ENCODE data around the gene SHANK3. TPM values are rescaled to one million over a fixed set of nuclear protein-coding genes. Genes with fewer than 3 reads are reported as not detected.

SHANK3 gene
- total and polyA plus RNA-seq, 7 donors = 4.2 to 16.3 (median 9.3) TPM

DNA sequence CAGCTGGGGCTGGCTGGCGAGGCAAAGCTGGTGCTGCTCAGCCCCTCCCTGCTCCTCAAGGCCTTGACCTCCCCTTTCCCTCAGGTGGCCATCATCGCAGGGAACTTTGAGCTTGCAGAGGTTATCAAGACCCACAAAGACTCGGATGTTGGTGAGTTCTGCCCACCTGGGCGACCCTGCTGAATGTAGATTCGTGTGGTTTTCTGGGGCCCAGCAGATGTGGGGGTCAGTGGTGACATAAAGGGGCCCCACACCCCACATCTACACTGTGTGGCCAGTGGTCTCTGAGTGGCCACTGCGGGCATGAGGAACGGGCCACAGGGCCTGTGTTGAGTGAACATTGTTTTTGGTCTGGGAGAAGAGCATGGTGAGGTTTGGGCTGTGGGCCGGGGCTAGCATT is 11.9 kb downstream of the SHANK3 start:
- no peak overlapping the region for H3K27ac ChIP-seq
- WGBS, 3 donors = 72 to 87% (median 72%) methylated on average over 7 to 8 of the region's 8 CpGs
- no peak for TF ChIP-seq CTCF (IDR thresholded peaks at IDR 0.05)
- H3K9me3 ChIP-seq = no peaks in the 10 kb centered on the region
- DNase-seq = no peak
- no peaks in the 10 kb centered on the region for H3K4me1 ChIP-seq
- H3K4me3 ChIP-seq = no peak overlapping the region
- intact Hi-C loops (cut with DNase I) = no loop called here
- ATAC-seq = no peak
- no peaks in the 10 kb centered on the region for H3K36me3 ChIP-seq (ENCODE audit: insufficient read depth in 1 of 2, low read depth in 1 of 2)
- peaks cover 0 to 12% (median 0%) of the 10 kb centered on the region in 3 donors for H3K27me3 ChIP-seq (ENCODE audit: insufficient read depth in 3 of 3, low read length in 2 of 3)

- Histone ChIP-seq H3K27me3 (ENCODE audit: insufficient read depth in 3 of 3, low read length in 2 of 3) (peaks cover 0 to 12% (median 0%) of the 10 kb centered on the region in 3 donors), H3K4me1 (no peaks in the 10 kb centered on the region), H3K27ac (no peak overlapping the region), H3K4me3 (no peak overlapping the region), H3K9me3 (no peaks in the 10 kb centered on the region), H3K36me3 (ENCODE audit: insufficient read depth in 1 of 2, low read depth in 1 of 2) (no peaks in the 10 kb centered on the region)
- TF ChIP-seq CTCF (IDR thresholded peaks at IDR 0.05) = no peak
- 20 to 22% (median 22%) methylated on average over 10 of the region's 10 CpGs for WGBS, 3 donors
- no peak for ATAC-seq
- intact Hi-C loops (cut with DNase I) = no loop called here
- DNase-seq = no peak
These were observed 12.4 kb downstream of the SHANK3 start for GRCh38 chr22:50684986-50685385.

DNA sequence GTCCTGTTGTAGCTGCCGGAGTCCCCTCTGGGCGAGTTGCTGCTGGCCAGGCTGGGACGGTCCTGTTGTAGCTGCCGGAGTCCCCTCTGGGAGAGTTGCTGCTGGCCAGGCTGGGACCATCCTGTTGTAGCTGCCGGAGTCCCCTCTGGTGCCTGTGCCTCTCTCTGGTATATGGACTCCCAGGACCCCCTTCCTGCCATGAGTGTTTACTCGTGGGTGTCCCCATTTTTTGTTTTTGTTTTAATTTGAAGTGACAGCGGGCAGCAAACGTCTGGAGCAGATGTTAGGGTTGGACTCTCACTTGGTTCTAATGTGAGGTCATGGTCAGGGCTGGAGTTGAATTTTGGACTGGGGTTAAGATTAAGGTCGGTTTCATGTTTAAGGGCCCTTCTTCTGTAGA is 14.2 kb downstream of the SHANK3 start:
- TF ChIP-seq CTCF (IDR thresholded peaks at IDR 0.05) = no peak
- H3K4me1 ChIP-seq = no peaks in the 10 kb centered on the region
- H3K27ac ChIP-seq = no peak overlapping the region
- H3K9me3 ChIP-seq = no peaks in the 10 kb centered on the region
- no peaks in the 10 kb centered on the region for H3K36me3 ChIP-seq (ENCODE audit: insufficient read depth in 1 of 2, low read depth in 1 of 2)
- peaks cover 0 to 14% (median 0%) of the 10 kb centered on the region in 3 donors for H3K27me3 ChIP-seq (ENCODE audit: insufficient read depth in 3 of 3, low read length in 2 of 3)
- intact Hi-C loops (cut with DNase I) = no loop called here
- 37 to 50% (median 41%) methylated on average over 9 of the region's 9 CpGs for WGBS, 3 donors
- DNase-seq = peak in 1 of 2 donors; percentile 14
- ATAC-seq = no peak
- no peak overlapping the region for H3K4me3 ChIP-seq

DNA sequence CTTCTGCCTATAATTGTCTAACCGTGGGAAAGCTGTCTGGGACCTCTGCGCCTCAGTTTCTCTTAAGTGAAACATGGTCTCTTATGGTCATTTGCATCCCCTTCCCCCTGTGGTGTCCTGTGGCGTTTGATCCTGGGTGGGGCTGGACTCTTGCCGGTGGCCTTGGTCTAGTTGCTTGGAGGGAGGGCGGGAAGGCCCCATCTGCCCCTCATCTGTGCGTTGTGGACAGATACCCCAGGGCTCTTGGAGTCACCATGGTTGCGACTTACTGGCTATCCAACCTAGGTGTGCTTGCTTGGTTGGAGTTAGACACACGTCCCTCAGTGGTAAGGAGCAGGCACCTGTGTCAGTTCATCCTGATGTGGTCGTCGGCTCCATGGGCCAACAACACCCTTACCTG is 15.2 kb downstream of the SHANK3 start:
- Histone ChIP-seq H3K9me3 (no peaks in the 10 kb centered on the region), H3K27ac (no peak overlapping the region), H3K36me3 (ENCODE audit: insufficient read depth in 1 of 2, low read depth in 1 of 2) (no peaks in the 10 kb centered on the region), H3K27me3 (ENCODE audit: insufficient read depth in 3 of 3, low read length in 2 of 3) (peaks cover 0 to 14% (median 0%) of the 10 kb centered on the region in 3 donors), H3K4me3 (no peak overlapping the region), H3K4me1 (no peaks in the 10 kb centered on the region)
- no peak for TF ChIP-seq CTCF (IDR thresholded peaks at IDR 0.05)
- intact Hi-C loops (cut with DNase I) = no loop called here
- 82 to 86% (median 85%) methylated on average over 10 of the region's 10 CpGs for WGBS, 3 donors
- ATAC-seq (no peak), DNase-seq (peak in 1 of 2 donors; percentile 42)

- Histone ChIP-seq H3K27me3 (ENCODE audit: insufficient read depth in 3 of 3, low read length in 2 of 3) (peaks cover 0 to 14% (median 0%) of the 10 kb centered on the region in 3 donors), H3K9me3 (no peaks in the 10 kb centered on the region), H3K36me3 (ENCODE audit: insufficient read depth in 1 of 2, low read depth in 1 of 2) (no peaks in the 10 kb centered on the region), H3K4me3 (no peak overlapping the region), H3K4me1 (no peaks in the 10 kb centered on the region), H3K27ac (no peak overlapping the region)
- intact Hi-C loops (cut with DNase I) = no loop called here
- peak in 1 of 2 donors; percentile 40 for DNase-seq
- no peak for ATAC-seq
- TF ChIP-seq CTCF (IDR thresholded peaks at IDR 0.05) = no peak
- 73 to 84% (median 79%) methylated on average over 5 of the region's 5 CpGs for WGBS, 3 donors
These were observed 15.8 kb downstream of the SHANK3 start for GRCh38 chr22:50688448-50688847.

Data from psoas muscle (tissue), 8 donors.